H9 (cell line): ENCODE data around the gene HSFY2. TPM values are rescaled to one million over a fixed set of nuclear protein-coding genes. Genes with fewer than 3 reads are reported as not detected.
"Not testable (repeated sequence)": the region's sequence is repeated elsewhere in the genome, so short reads cannot be mapped to it uniquely, and the experiment has no call there.

ENCODE experiments used
- DNase-seq: peaks from one replicate; pipeline ENCODE4 v3.0.0-alpha.2; 2017
- H2AFZ ChIP-seq: one replicate; pipeline ENCODE4 v1.6.1; 2013; ENCODE audit warnings: mild to moderate bottlenecking, low read length, control low read depth, moderate library complexity
- H2AK5ac ChIP-seq: 2 replicates; pipeline ENCODE4 v1.6.1; 2013; ENCODE audit warnings: low read length, control low read depth, mixed read lengths; ENCODE audit not compliant: insufficient read length
- H2BK120ac ChIP-seq: one replicate; pipeline ENCODE4 v1.6.1; 2013; ENCODE audit warnings: low read depth, mild to moderate bottlenecking, low read length, control low read depth, inconsistent platforms; ENCODE audit not compliant: poor library complexity, severe bottlenecking
- H2BK12ac ChIP-seq: 2 replicates; pipeline ENCODE4 v1.6.1; 2013; ENCODE audit warnings: low read length, control low read depth, mixed read lengths, low read depth; ENCODE audit not compliant: insufficient read length
- H2BK15ac ChIP-seq: 2 replicates; pipeline ENCODE4 v1.6.1; 2013; ENCODE audit warnings: low read depth, low read length, control low read depth
- H2BK20ac ChIP-seq: one replicate; pipeline ENCODE4 v1.6.1; 2013; ENCODE audit warnings: low read depth, mild to moderate bottlenecking, low read length, control low read depth, inconsistent platforms; ENCODE audit not compliant: poor library complexity, severe bottlenecking
- H2BK5ac ChIP-seq: 2 replicates; pipeline ENCODE4 v1.6.1; 2013; ENCODE audit warnings: low read length, control low read depth, mixed read lengths; ENCODE audit not compliant: insufficient read length
- H3K14ac ChIP-seq: 2 replicates; pipeline ENCODE4 v1.6.1; 2013; ENCODE audit warnings: low read length, control low read depth; ENCODE audit not compliant: insufficient read depth
- H3K18ac ChIP-seq: 2 replicates; pipeline ENCODE4 v1.6.1; 2013; ENCODE audit warnings: low read depth, mild to moderate bottlenecking, mixed read lengths, low read length, control low read depth; ENCODE audit not compliant: insufficient read length
- H3K23ac ChIP-seq: 2 replicates; pipeline ENCODE4 v1.6.1; 2013; ENCODE audit warnings: low read length, control low read depth, mixed read lengths, low read depth; ENCODE audit not compliant: insufficient read length
- H3K23me2 ChIP-seq: 2 replicates; pipeline ENCODE4 v1.6.1; 2013; ENCODE audit warnings: low read depth, mild to moderate bottlenecking, mixed read lengths, low read length, control low read depth; ENCODE audit not compliant: insufficient read length, poor library complexity, severe bottlenecking
- H3K27ac ChIP-seq: 2 replicates; pipeline ENCODE4 v1.5.1; 2013; ENCODE audit warnings: low read length, control low read depth, mixed read lengths, low read depth; ENCODE audit not compliant: insufficient read length
- H3K27me3 ChIP-seq: 2 replicates; pipeline ENCODE4 v1.6.1; 2013; ENCODE audit warnings: low read length, control low read depth, inconsistent platforms; ENCODE audit not compliant: insufficient read depth
- H3K4ac ChIP-seq: 2 replicates; pipeline ENCODE4 v1.6.1; 2013; ENCODE audit warnings: low read depth, mild to moderate bottlenecking, control low read depth, inconsistent platforms, low read length, moderate library complexity
- H3K4me1 ChIP-seq: 2 replicates; pipeline ENCODE4 v1.6.1; 2013; ENCODE audit warnings: low read length, control low read depth, inconsistent platforms; ENCODE audit not compliant: insufficient read depth
- H3K4me2 ChIP-seq: 2 replicates; pipeline ENCODE4 v1.6.1; 2013; ENCODE audit warnings: low read length, control low read depth, mixed read lengths; ENCODE audit not compliant: insufficient read length, insufficient read depth
- H3K56ac ChIP-seq: 2 replicates; pipeline ENCODE4 v1.6.1; 2013; ENCODE audit warnings: low read depth, mild to moderate bottlenecking, mixed read lengths, low read length, control low read depth; ENCODE audit not compliant: insufficient read length
- H3K79me1 ChIP-seq: 2 replicates; pipeline ENCODE4 v1.6.1; 2013; ENCODE audit warnings: low read depth, mild to moderate bottlenecking, moderate library complexity, low read length, control low read depth, inconsistent platforms; ENCODE audit not compliant: insufficient read depth, poor library complexity, severe bottlenecking
- H3K79me2 ChIP-seq: 2 replicates; pipeline ENCODE4 v1.6.1; 2013; ENCODE audit warnings: low read length, control low read depth, inconsistent platforms; ENCODE audit not compliant: insufficient read depth
- H3K9ac ChIP-seq: 2 replicates; pipeline ENCODE4 v1.6.1; 2013; ENCODE audit warnings: low read length, control low read depth, mixed read lengths; ENCODE audit not compliant: insufficient read length; ENCODE audit errors: extremely low read depth
- H3K9me3 ChIP-seq: one replicate; pipeline ENCODE4 v1.6.1; 2013; ENCODE audit warnings: low read depth, low read length, inconsistent platforms; ENCODE audit not compliant: control insufficient read depth
- H3T11ph ChIP-seq: one replicate; pipeline ENCODE4 v1.6.1; 2013; ENCODE audit warnings: mild to moderate bottlenecking, low read length, control low read depth, inconsistent platforms
- H4K20me1 ChIP-seq: one replicate; pipeline ENCODE4 v1.6.1; 2013; ENCODE audit not compliant: control insufficient read depth, insufficient read length, insufficient read depth
- H4K5ac ChIP-seq: 2 replicates; pipeline ENCODE4 v1.6.1; 2013; ENCODE audit warnings: low read depth, mild to moderate bottlenecking, mixed read lengths, low read length, control low read depth; ENCODE audit not compliant: insufficient read length
- H4K8ac ChIP-seq: replicated peaks from 2 replicates; pipeline ENCODE4 v1.6.1; 2013; ENCODE audit warnings: low read length, control low read depth, mixed read lengths, low read depth; ENCODE audit not compliant: insufficient read length
- H4K91ac ChIP-seq: 2 replicates; pipeline ENCODE4 v1.6.1; 2013; ENCODE audit warnings: low read depth, mild to moderate bottlenecking, moderate library complexity, mixed read lengths, low read length, control low read depth; ENCODE audit not compliant: insufficient read length
- H3K27ac Mint-ChIP-seq, 3 experiments: 2 replicates in 2 of 3; 3 replicates in 1 of 3; pipeline ENCODE4 v1.8.0; 2020 to 2021; ENCODE audit warnings: mixed read lengths in 3 of 3, mild to moderate bottlenecking in 1 of 3, moderate library complexity in 1 of 3
- H3K27me3 Mint-ChIP-seq: 2 replicates; pipeline ENCODE4 v1.8.0; 2021; ENCODE audit warnings: low read depth, mild to moderate bottlenecking, moderate library complexity, mixed read lengths
- H3K36me3 Mint-ChIP-seq, 3 experiments: 2 replicates in 2 of 3; 3 replicates in 1 of 3; pipeline ENCODE4 v1.8.0; 2020 to 2021; ENCODE audit warnings: low read depth in 3 of 3, mixed read lengths in 3 of 3; ENCODE audit not compliant: insufficient read depth in 1 of 3
- H3K4me1 Mint-ChIP-seq, 2 experiments: 2 replicates each; pipeline ENCODE4 v1.8.0; 2020; ENCODE audit warnings: mixed read lengths in 2 of 2
- H3K4me3 Mint-ChIP-seq, 2 experiments: 2 replicates in 1 of 2; 3 replicates in 1 of 2; pipeline ENCODE4 v1.8.0; 2020 to 2021; ENCODE audit warnings: mild to moderate bottlenecking in 2 of 2, mixed read lengths in 2 of 2, moderate library complexity in 1 of 2
- H3K9me3 Mint-ChIP-seq, 2 experiments: 2 replicates in 1 of 2; 3 replicates in 1 of 2; pipeline ENCODE4 v1.8.0; 2020; ENCODE audit warnings: mild to moderate bottlenecking in 2 of 2, mixed read lengths in 2 of 2, moderate library complexity in 1 of 2
- WGBS: extraction: QIAGEN DNeasy Blood & Tissue Kit; methylation state at CpG from one replicate; pipeline ENCODE4 v1.1.7; 2013; ENCODE audit warnings: missing lambda C conversion rate, low lambda C conversion rate, mixed read lengths; ENCODE audit not compliant: insufficient read length; ENCODE audit errors: extremely low coverage; 5-methylcytosine and 5-hydroxymethylcytosine counted together
- long read RNA-seq: library from polyadenylated mRNA; unstranded; transcript quantifications from one replicate; pipeline ENCODE4 v2.0.0, GENCODE V29; 2020
- total RNA-seq: library from RNA; stranded (reverse); gene quantifications from 2 replicates; pipeline ENCODE4 v1.2.1, GENCODE V29; 2021

Gene HSFY2
- total RNA-seq = not detected in 2 replicates
- long read RNA-seq = 0 reads

- not testable (repeated sequence) for H2BK120ac ChIP-seq, H3K18ac ChIP-seq, H2AK5ac ChIP-seq, H3K56ac ChIP-seq, H2BK5ac ChIP-seq, H3K27me3 Mint-ChIP-seq, H3K4me1 ChIP-seq, H4K8ac ChIP-seq, H3K23me2 ChIP-seq, H3K4me3 Mint-ChIP-seq, H3K4ac ChIP-seq, H3T11ph ChIP-seq, H3K27ac Mint-ChIP-seq, H3K23ac ChIP-seq, H3K27me3 ChIP-seq, H2BK12ac ChIP-seq, H3K4me2 ChIP-seq, H3K4me1 Mint-ChIP-seq, H2BK20ac ChIP-seq, H4K5ac ChIP-seq, H3K27ac ChIP-seq, H3K79me1 ChIP-seq, H3K36me3 Mint-ChIP-seq, H2AFZ ChIP-seq, H3K9ac ChIP-seq, H2BK15ac ChIP-seq, H4K91ac ChIP-seq, H3K79me2 ChIP-seq, H4K20me1 ChIP-seq, H3K9me3 ChIP-seq, H3K14ac ChIP-seq, H3K9me3 Mint-ChIP-seq, DNase-seq
- WGBS = no CpG with 5 or more reads among the region's 1 CpG
Observed at GRCh38 chrY:18773635-18774034, at the start of gene HSFY2. Gene HSFY2 (minus strand): TSS chrY:18773735. CDS start chrY:18773618, 117 bp downstream.

GRCh38 chrY:18815751-18816150 is 42.2 kb upstream of the HSFY2 start:
- not testable (repeated sequence) for H2BK20ac ChIP-seq, H4K20me1 ChIP-seq, H3K27me3 Mint-ChIP-seq, H3K79me1 ChIP-seq, H3K23ac ChIP-seq, H4K91ac ChIP-seq, H2AFZ ChIP-seq, DNase-seq, H2AK5ac ChIP-seq, H2BK5ac ChIP-seq, H3T11ph ChIP-seq, H3K56ac ChIP-seq, H3K4me3 Mint-ChIP-seq, H3K36me3 Mint-ChIP-seq, H3K9me3 ChIP-seq, H3K27ac Mint-ChIP-seq, H3K18ac ChIP-seq, H4K5ac ChIP-seq, H4K8ac ChIP-seq, H2BK120ac ChIP-seq, H3K23me2 ChIP-seq, H3K4me2 ChIP-seq, H2BK12ac ChIP-seq, H3K79me2 ChIP-seq, H3K4me1 Mint-ChIP-seq, H3K9me3 Mint-ChIP-seq, H3K27me3 ChIP-seq, H3K27ac ChIP-seq, H3K4me1 ChIP-seq, H3K14ac ChIP-seq, H3K4ac ChIP-seq, H2BK15ac ChIP-seq, H3K9ac ChIP-seq
- WGBS = no CpG with 5 or more reads among the region's 5 CpGs
